Heart left ventricle (tissue), 16 donors: ENCODE results near the gene TMEM178B. TPM values are rescaled to one million over a fixed set of nuclear protein-coding genes. Genes with fewer than 3 reads are reported as not detected.

Experiments
- ATAC-seq, 4 donors: fragments of 200-7000 bp; cut with Tn5 transposase; one replicate each; pipeline ENCODE4 v1.9.1; 2020 to 2022; ENCODE audit warnings: moderate library complexity in 4 of 4, mild to moderate bottlenecking in 3 of 4, moderate number of reproducible peaks in 1 of 4
- DNase-seq, 5 donors: peaks; one replicate each; pipeline ENCODE4 v3.0.0-alpha.2; 2020
- H3K27ac ChIP-seq, 12 donors: fragments of 200-600 bp; sonication (generic) in 4 of 12; one replicate each; pipeline versions ENCODE4 v1.5.0 to v1.8.0; 2016 to 2022; ENCODE audit warnings: mild to moderate bottlenecking in 2 of 12
- H3K27me3 ChIP-seq, 9 donors: fragments of 200-600 bp; sonication (generic) in 2 of 9; one replicate each; pipeline versions ENCODE4 v1.5.1 to v1.8.0; 2016 to 2022; ENCODE audit warnings: mild to moderate bottlenecking in 3 of 9
- H3K36me3 ChIP-seq, 9 donors: fragments of 200-600 bp; sonication (generic) in 2 of 9; one replicate each; pipeline versions ENCODE4 v1.5.0 to v1.8.0; 2018 to 2022; ENCODE audit warnings: mild to moderate bottlenecking in 2 of 9
- H3K4me1 ChIP-seq, 12 donors: fragments of 200-600 bp; sonication (generic) in 4 of 12; one replicate each; pipeline versions ENCODE4 v1.5.0 to v1.8.0; 2016 to 2022; ENCODE audit warnings: mild to moderate bottlenecking in 3 of 12
- H3K4me3 ChIP-seq, 12 donors: fragments of 200-600 bp; sonication (generic) in 4 of 12; one replicate each; pipeline versions ENCODE4 v1.5.0 to v1.8.0; 2017 to 2022; ENCODE audit warnings: mild to moderate bottlenecking in 9 of 12, moderate library complexity in 4 of 12
- H3K9me3 ChIP-seq, 12 donors: fragments of 200-600 bp; sonication (generic) in 4 of 12; one replicate each; pipeline versions ENCODE4 v1.5.0 to v1.8.0; 2016 to 2022; ENCODE audit warnings: mild to moderate bottlenecking in 1 of 12
- CTCF ChIP-seq, 12 donors: fragments of 200-600 bp; sonication (generic) in 4 of 12; IDR thresholded peaks; one replicate each; pipeline versions ENCODE4 v1.5.0 to v1.8.0; 2018 to 2022; ENCODE audit warnings: antibody characterized with exemption in 12 of 12, mild to moderate bottlenecking in 5 of 12
- POLR2A ChIP-seq, 2 donors: fragments of 450-650 bp; IDR thresholded peaks; one replicate each; pipeline ENCODE4 v1.6.1; 2017; ENCODE audit warnings: antibody characterized with exemption in 2 of 2, mild to moderate bottlenecking in 2 of 2, moderate library complexity in 2 of 2
- WGBS, 4 donors: extraction: QIAGEN DNeasy Blood & Tissue Kit in 2 of 4; methylation state at CpG; one replicate each; pipeline versions ENCODE4 v1.1.5 to v1.1.7; 2013 to 2018; 5-methylcytosine and 5-hydroxymethylcytosine counted together
- intact Hi-C, 10 donors: fragments of 100-400 bp; cut with DNase I; formaldehyde crosslinking; loops; one replicate each; pipeline versions ENCODE4 v1.11.1 to v1.14.2; 2022
- polyA plus RNA-seq, 2 donors: library from polyadenylated mRNA; stranded (reverse); fragments of 200-250 nt; gene quantifications; one replicate each; pipeline ENCODE4 v1.2.3, GENCODE V29; 2013
- total RNA-seq, 9 donors: library from RNA; depleted of rRNA in 2 of 9; stranded (reverse); fragments of >200 nt in 2 of 9; fragmentation: NEBNext Ultra II Directional in 3 of 9; extraction: Animal tissue kit (Norgen Biotek cat#: 25700) in 3 of 9; gene quantifications; one replicate each; pipeline versions ENCODE4 v1.1.0 to v1.2.4, GENCODE V29; 2016 to 2023
- donor health status: ischemic (EF 13 %, LVEDD 7.1; RV severe dilation, severe dysfunction).
- donor health status: healthy with polysubstance abuse.
- donor health status: DM: no; HTN: yes; CAD: no.
- donor health status: DM: no; HTN: no; CAD: no.
- donor health status: ischemic (EF 25% LVEDD 6.9; RV normal size, moderate dysfunction).
- donor health status: ischemic (EF 25% LVEDD 5.7; RV mildly dilated, moderate dysfunction).
- donor health status: healthy.
- donor health status: DM: yes; HTN: yes; CAD: no.
- donor health status: ischemic (EF 35%, LVEDD 5.7; RV mildly dilated, moderate dysfunction).
- donor health status: nonischemic (EF 11% LVEDD 7.7; RV severe dilation, severe dysfunction).
- donor health status: DM: yes; HTN: yes; CAD: no.
- donor health status: PGD.
- donor health status: ischemic (EF 29% LVEDD 5.4; RV normal size, mild dysfunction).
- donor health status: nonischemic (EF 23%, LVEDD 6.1; RV moderate dilation, normal function).

Gene TMEM178B
- total and polyA plus RNA-seq, 11 donors = 1.2 to 58.5 (median 19.0) TPM

- intact Hi-C loops = no loop called here
- ATAC-seq = no peak
- no peak overlapping the region for H3K4me3 ChIP-seq
- no peaks in the 10 kb centered on the region for H3K36me3 ChIP-seq
- H3K27me3 ChIP-seq = no peaks in the 10 kb centered on the region
- H3K9me3 ChIP-seq = no peaks in the 10 kb centered on the region
- TF ChIP-seq CTCF (IDR thresholded peaks at IDR 0.05) = no peak
- TF ChIP-seq POLR2A (IDR thresholded peaks at IDR 0.05) = no peak
- WGBS, 4 donors = 80 to 89% (median 82%) methylated on average over 3 of the region's 3 CpGs
- H3K27ac ChIP-seq = no peak overlapping the region
- no peaks in the 10 kb centered on the region for H3K4me1 ChIP-seq
- DNase-seq = no peak
These were observed 413.1 kb downstream of the TMEM178B start for GRCh38 chr7:141486959-141487358.

GRCh38 chr7:141490474-141490873 is 416.6 kb downstream of the TMEM178B start:
- intact Hi-C loops = no loop called here
- no peak for TF ChIP-seq CTCF (IDR thresholded peaks at IDR 0.05)
- TF ChIP-seq POLR2A (IDR thresholded peaks at IDR 0.05) = no peak
- no peak for DNase-seq
- 62 to 78% (median 66%) methylated on average over 2 of the region's 2 CpGs for WGBS, 4 donors
- Histone ChIP-seq H3K36me3 (no peaks in the 10 kb centered on the region), H3K9me3 (no peaks in the 10 kb centered on the region), H3K27ac (no peak overlapping the region), H3K4me1 (no peaks in the 10 kb centered on the region), H3K4me3 (no peak overlapping the region), H3K27me3 (no peaks in the 10 kb centered on the region)
- no peak for ATAC-seq

- no peaks in the 10 kb centered on the region for H3K27me3 ChIP-seq
- no peak for ATAC-seq
- peaks cover 0 to 6% (median 0%) of the 10 kb centered on the region in 12 donors for H3K4me1 ChIP-seq
- TF ChIP-seq CTCF (IDR thresholded peaks at IDR 0.05) (no peak), POLR2A (IDR thresholded peaks at IDR 0.05) (no peak)
- H3K27ac ChIP-seq = no peak overlapping the region
- 50 to 76% (median 56%) methylated on average over 1 of the region's 1 CpG for WGBS, 4 donors
- H3K9me3 ChIP-seq = no peaks in the 10 kb centered on the region
- intact Hi-C loops = no loop called here
- H3K36me3 ChIP-seq = no peaks in the 10 kb centered on the region
- no peak for DNase-seq
- H3K4me3 ChIP-seq = no peak overlapping the region
These were observed 421.2 kb downstream of the TMEM178B start for GRCh38 chr7:141495057-141495456.

- intact Hi-C loops = no loop called here
These were observed 423.5 kb downstream of the TMEM178B start for GRCh38 chr7:141497391-141497790.

More at GRCh38 chr7:141497391-141497790, 423.5 kb downstream of the TMEM178B start:
- peaks cover 0 to 6% (median 0%) of the 10 kb centered on the region in 12 donors for H3K4me1 ChIP-seq
- no peak for TF ChIP-seq CTCF (IDR thresholded peaks at IDR 0.05)
- 57 to 68% (median 60%) methylated on average over 5 of the region's 5 CpGs for WGBS, 4 donors
- no peak for DNase-seq
- no peaks in the 10 kb centered on the region for H3K36me3 ChIP-seq
- no peak overlapping the region for H3K4me3 ChIP-seq
- no peak overlapping the region for H3K27ac ChIP-seq
- H3K27me3 ChIP-seq = no peaks in the 10 kb centered on the region
- peak in 3 of 4 donors; percentile 41 to 75 (median 68) for ATAC-seq
- H3K9me3 ChIP-seq = no peaks in the 10 kb centered on the region
